HCT116 (cell line): ENCODE measurements around the gene FAM174A.

Experiments used
- POLR2A ChIP-seq: IDR thresholded peaks from 2 replicates; pipeline ENCODE4 v1.7.0; 2011; ENCODE audit warnings: borderline replicate concordance; ENCODE audit not compliant: insufficient read depth, insufficient read length; ENCODE audit errors: extremely low read depth
- SP1 ChIP-seq: IDR thresholded peaks from 2 replicates; pipeline ENCODE4 v1.6.1; 2012; ENCODE audit warnings: low read depth
- TCF7L2 ChIP-seq: IDR thresholded peaks from 2 replicates; pipeline ENCODE4 v1.7.0; 2011; ENCODE audit warnings: borderline replicate concordance, inconsistent platforms; ENCODE audit not compliant: insufficient read depth, insufficient read length; ENCODE audit errors: extremely low read depth
- ZNF274 ChIP-seq: fragments of 200-500 bp; sonication (Bioruptor generic); IDR thresholded peaks from 2 replicates; pipeline ENCODE4 v1.6.1; 2014; ENCODE audit warnings: mild to moderate bottlenecking, low read depth, low read length, inconsistent platforms
- TF ChIP-seq, protein P1 (sequence below), 3 experiments: fragments of 200-600 bp in 1 of 3; sonication (generic) in 1 of 3; IDR thresholded peaks in 2 of 3; conservative IDR thresholded peaks in 1 of 3; 2 replicates each; pipeline ENCODE4 v1.5.1; 2012 to 2017; ENCODE audit warnings: low read depth in 2 of 3, low read length in 2 of 3, antibody characterized with exemption in 1 of 3, borderline replicate concordance in 1 of 3, control low read depth in 1 of 3, mild to moderate bottlenecking in 1 of 3, mixed read lengths in 1 of 3, mixed run types in 1 of 3, moderate library complexity in 1 of 3; ENCODE audit not compliant: insufficient read depth in 1 of 3
- TF ChIP-seq, protein P2 (sequence below): IDR thresholded peaks from 2 replicates; pipeline ENCODE4 v1.6.1; 2012

DNA sequence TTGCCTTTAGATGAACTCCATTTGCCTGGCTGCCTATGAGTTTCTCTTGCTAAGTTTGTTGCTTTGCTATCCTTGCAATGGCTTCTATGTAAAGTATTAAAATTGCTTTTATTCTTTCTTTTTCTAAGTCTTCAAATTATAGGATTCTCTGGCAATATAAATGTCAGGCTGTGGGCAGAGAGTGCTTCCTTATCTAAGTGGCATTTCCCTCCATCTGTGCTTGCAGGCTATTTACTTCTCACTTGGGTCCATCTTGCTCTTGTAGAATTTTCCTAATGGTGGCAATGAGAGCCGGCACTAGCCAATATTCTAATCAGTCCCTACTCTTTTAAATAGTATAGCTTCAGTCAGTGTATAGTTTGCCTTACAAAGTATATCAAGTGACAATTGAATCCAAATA lies 63.3 kb downstream of the FAM174A start:
- TF ChIP-seq POLR2A = no peak
- TF ChIP-seq, protein P1, sequence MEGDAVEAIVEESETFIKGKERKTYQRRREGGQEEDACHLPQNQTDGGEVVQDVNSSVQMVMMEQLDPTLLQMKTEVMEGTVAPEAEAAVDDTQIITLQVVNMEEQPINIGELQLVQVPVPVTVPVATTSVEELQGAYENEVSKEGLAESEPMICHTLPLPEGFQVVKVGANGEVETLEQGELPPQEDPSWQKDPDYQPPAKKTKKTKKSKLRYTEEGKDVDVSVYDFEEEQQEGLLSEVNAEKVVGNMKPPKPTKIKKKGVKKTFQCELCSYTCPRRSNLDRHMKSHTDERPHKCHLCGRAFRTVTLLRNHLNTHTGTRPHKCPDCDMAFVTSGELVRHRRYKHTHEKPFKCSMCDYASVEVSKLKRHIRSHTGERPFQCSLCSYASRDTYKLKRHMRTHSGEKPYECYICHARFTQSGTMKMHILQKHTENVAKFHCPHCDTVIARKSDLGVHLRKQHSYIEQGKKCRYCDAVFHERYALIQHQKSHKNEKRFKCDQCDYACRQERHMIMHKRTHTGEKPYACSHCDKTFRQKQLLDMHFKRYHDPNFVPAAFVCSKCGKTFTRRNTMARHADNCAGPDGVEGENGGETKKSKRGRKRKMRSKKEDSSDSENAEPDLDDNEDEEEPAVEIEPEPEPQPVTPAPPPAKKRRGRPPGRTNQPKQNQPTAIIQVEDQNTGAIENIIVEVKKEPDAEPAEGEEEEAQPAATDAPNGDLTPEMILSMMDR (IDR thresholded peaks at IDR 0.05 in 2 of 3, conservative IDR thresholded peaks at IDR 0.05 in 1 of 3; ENCODE audit: borderline replicate concordance in 1 of 3, insufficient read depth in 1 of 3, low read depth in 2 of 3, low read length in 2 of 3) = no peak
- TF ChIP-seq, protein P2, sequence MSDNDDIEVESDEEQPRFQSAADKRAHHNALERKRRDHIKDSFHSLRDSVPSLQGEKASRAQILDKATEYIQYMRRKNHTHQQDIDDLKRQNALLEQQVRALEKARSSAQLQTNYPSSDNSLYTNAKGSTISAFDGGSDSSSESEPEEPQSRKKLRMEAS = no peak
- no peak for TF ChIP-seq SP1
- TF ChIP-seq TCF7L2 = no peak
- no peak for TF ChIP-seq ZNF274
